GM20000 (cell line): ENCODE data around the gene ANO7.

Experiments
- DNase-seq: peaks from one replicate; pipeline ENCODE4 v3.0.0; 2012; ENCODE audit warnings: low spot score
- CTCF ChIP-seq: IDR thresholded peaks from 2 replicates; pipeline ENCODE4 v1.5.1; 2012; ENCODE audit warnings: mild to moderate bottlenecking, control low read depth; ENCODE audit errors: extremely low read depth, missing control alignments

The ANO7 gene

GRCh38 chr2:241208058-241208457 lies 19.6 kb downstream of the ANO7 start:
- no peak for DNase-seq
- no peak for TF ChIP-seq CTCF

DNA sequence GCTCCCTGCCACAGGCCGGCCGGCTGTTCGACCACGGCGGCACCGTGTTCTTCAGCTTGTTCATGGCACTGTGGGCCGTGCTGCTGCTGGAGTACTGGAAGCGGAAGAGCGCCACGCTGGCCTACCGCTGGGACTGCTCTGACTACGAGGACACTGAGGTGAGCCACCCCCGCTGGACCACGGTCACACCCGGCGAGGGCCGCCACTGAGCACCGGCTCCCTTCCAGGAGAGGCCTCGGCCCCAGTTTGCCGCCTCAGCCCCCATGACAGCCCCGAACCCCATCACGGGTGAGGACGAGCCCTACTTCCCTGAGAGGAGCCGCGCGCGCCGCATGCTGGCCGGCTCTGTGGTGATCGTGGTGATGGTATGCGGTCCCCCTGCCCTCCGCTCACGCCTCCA lies 20.8 kb downstream of the ANO7 start:
- DNase-seq, result no peak
- TF ChIP-seq CTCF, result no peak

- DNase-seq, result no peak
- TF ChIP-seq CTCF, result no peak
These were observed 22.8 kb downstream of the ANO7 start for GRCh38 chr2:241211276-241211675.

- no peak for TF ChIP-seq CTCF
- DNase-seq, result no peak
These were observed 24.6 kb downstream of the ANO7 start for GRCh38 chr2:241213041-241213440.

GRCh38 chr2:241213567-241213966 lies 25.1 kb downstream of the ANO7 start:
- DNase-seq, result no peak

DNA sequence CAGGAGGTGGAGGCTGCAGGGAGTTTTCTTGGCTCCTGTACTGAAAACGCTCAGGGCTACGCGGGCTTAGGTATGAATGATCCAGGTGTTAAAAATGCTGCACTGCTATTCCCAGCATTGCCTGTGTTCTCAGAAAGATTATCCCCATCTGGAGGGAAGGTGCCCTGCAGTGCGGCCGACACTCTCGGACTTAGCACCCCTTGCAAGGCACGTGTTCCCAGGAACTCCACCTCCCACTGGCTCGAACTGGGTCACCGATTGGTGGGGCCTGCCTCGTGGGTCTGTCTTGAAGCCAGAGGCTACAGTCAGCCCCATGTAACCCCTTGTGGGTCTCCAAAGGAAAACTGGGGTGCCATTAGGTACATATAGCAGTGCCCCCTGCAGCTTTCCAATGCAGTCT lies 25.7 kb downstream of the ANO7 start:
- DNase-seq, result no peak
- TF ChIP-seq CTCF, result no peak

More at GRCh38 chr2:241213567-241213966, 25.1 kb downstream of the ANO7 start:
- TF ChIP-seq CTCF, result no peak

DNA sequence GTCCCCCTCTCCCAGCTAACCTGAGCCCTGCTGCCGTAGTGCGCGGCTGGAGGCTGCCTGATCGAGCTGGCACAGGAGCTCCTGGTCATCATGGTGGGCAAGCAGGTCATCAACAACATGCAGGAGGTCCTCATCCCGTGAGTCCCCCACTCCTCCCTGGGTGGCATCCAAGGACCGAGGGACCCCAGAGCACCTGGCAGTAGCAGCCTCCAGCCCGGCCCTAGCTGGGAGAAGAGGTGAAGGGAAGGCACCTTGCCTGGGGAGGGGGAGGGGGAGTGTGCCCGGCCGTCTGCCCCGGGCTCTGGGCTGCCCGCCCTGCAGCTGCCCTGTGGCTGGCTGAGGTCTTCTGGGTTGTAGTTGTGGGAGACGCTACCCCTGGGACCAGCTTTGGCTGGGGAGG lies 26.3 kb downstream of the ANO7 start:
- no peak for DNase-seq
- TF ChIP-seq CTCF, result no peak
